DOHH2 (cell line): ENCODE results near the gene MS4A15.

Experiments used
- CTCF ChIP-seq: fragments of 200-600 bp; sonication (generic); IDR thresholded peaks from one replicate; pipeline ENCODE4 v1.5.1; 2014; ENCODE audit warnings: antibody characterized with exemption, mild to moderate bottlenecking, low read depth, low read length; ENCODE audit not compliant: poor library complexity, severe bottlenecking
- EZH2phosphoT487 ChIP-seq: fragments of 200-600 bp; sonication (generic); IDR thresholded peaks from 2 replicates; pipeline ENCODE4 v1.6.1; 2017; ENCODE audit warnings: borderline replicate concordance, mild to moderate bottlenecking, antibody characterized with exemption, low read length, moderate library complexity, mixed read lengths

GRCh38 chr11:60801194-60801593 is 44.5 kb downstream of the MS4A15 start:
- TF ChIP-seq EZH2phosphoT487 (no peak), CTCF (no peak)
